A673 (cell line): ENCODE data around the gene DNAH9. TPM values are rescaled to one million over a fixed set of nuclear protein-coding genes. Genes with fewer than 3 reads are reported as not detected.

ENCODE experiments used
- BruUV-seq: library from RNA; stranded (reverse); fragments of 400-500 nt; replicated peaks from 2 replicates; lab custom pipeline; 2021; lab: Mats Ljungman, UMichigan
- CTCF ChIA-PET: fragments of 300-600 bp; sonication (Branson Sonifier 250); formaldehyde crosslinking; loops from one replicate; lab custom pipeline; 2022; ENCODE audit warnings: antibody characterized with exemption; lab: Charles Lee
- POLR2A ChIA-PET: fragments of 300-600 bp; sonication (Branson Sonifier 250); formaldehyde crosslinking; loops from one replicate; lab custom pipeline; 2022; ENCODE audit warnings: antibody characterized with exemption; ENCODE audit not compliant: low non-redundant PET; lab: Charles Lee
- DNase-seq: peaks from one replicate; pipeline ENCODE4 v3.0.0-alpha.2; 2015; ENCODE audit warnings: low spot score
- H3K27ac ChIP-seq: fragments of 200-600 bp; sonication (generic); 2 replicates; pipeline ENCODE4 v1.5.1; 2016; ENCODE audit warnings: mixed run types, low read depth, mild to moderate bottlenecking, mixed read lengths, antibody characterized with exemption, low read length; ENCODE audit not compliant: poor library complexity, severe bottlenecking
- H3K27me3 ChIP-seq: fragments of 200-600 bp; sonication (generic); replicated peaks from 2 replicates; pipeline ENCODE4 v1.6.1; 2017; ENCODE audit warnings: mixed run types, low read depth, mild to moderate bottlenecking, mixed read lengths, antibody characterized with exemption, low read length; ENCODE audit not compliant: insufficient read depth, poor library complexity
- H3K36me3 ChIP-seq: fragments of 200-600 bp; sonication (generic); 2 replicates; pipeline ENCODE4 v1.6.1; 2016; ENCODE audit warnings: mixed run types, mild to moderate bottlenecking, mixed read lengths, antibody characterized with exemption, low read length; ENCODE audit not compliant: insufficient read depth, poor library complexity, severe bottlenecking
- H3K4me1 ChIP-seq: fragments of 200-600 bp; sonication (generic); 2 replicates; pipeline ENCODE4 v1.6.1; 2017; ENCODE audit warnings: mixed run types, mild to moderate bottlenecking, mixed read lengths, antibody characterized with exemption, low read length; ENCODE audit not compliant: insufficient read depth, poor library complexity, severe bottlenecking
- H3K4me3 ChIP-seq: fragments of 200-600 bp; sonication (generic); 2 replicates; pipeline ENCODE4 v1.5.1; 2016; ENCODE audit warnings: low read depth, mixed run types, mild to moderate bottlenecking, mixed read lengths, low read length; ENCODE audit not compliant: poor library complexity, severe bottlenecking
- H3K9me3 ChIP-seq: fragments of 200-600 bp; sonication (generic); 2 replicates; pipeline ENCODE4 v1.6.1; 2016; ENCODE audit warnings: mixed run types, low read depth, mild to moderate bottlenecking, mixed read lengths, antibody characterized with exemption, low read length; ENCODE audit not compliant: poor library complexity, severe bottlenecking
- EZH2 ChIP-seq: fragments of 200-600 bp; sonication (generic); IDR thresholded peaks from 2 replicates; pipeline ENCODE4 v1.6.1; 2017; ENCODE audit warnings: borderline replicate concordance, low read depth, mild to moderate bottlenecking, mixed read lengths, antibody characterized with exemption, low read length; ENCODE audit not compliant: poor library complexity, severe bottlenecking
- intact Hi-C: fragments of 100-400 bp; cut with micrococcal nuclease; formaldehyde crosslinking; loops from one replicate; pipeline ENCODE4 v1.10.0; 2022; ENCODE audit not compliant: unreplicated experiment
- total RNA-seq: library from RNA; stranded (reverse); gene quantifications from 2 replicates; pipeline ENCODE4 v1.2.3, GENCODE V29; 2021
- TF ChIP-seq, protein P1 (sequence below): fragments of 300-800, 200-600 bp; sonication (generic); conservative IDR thresholded peaks from 2 replicates; pipeline ENCODE4 v1.5.1; 2017; ENCODE audit warnings: low read depth, mild to moderate bottlenecking, antibody characterized with exemption, low read length, moderate library complexity, mixed read lengths

DNAH9 gene
- total RNA-seq, 1 experiment from 2014 or later = 6.6 TPM

DNA sequence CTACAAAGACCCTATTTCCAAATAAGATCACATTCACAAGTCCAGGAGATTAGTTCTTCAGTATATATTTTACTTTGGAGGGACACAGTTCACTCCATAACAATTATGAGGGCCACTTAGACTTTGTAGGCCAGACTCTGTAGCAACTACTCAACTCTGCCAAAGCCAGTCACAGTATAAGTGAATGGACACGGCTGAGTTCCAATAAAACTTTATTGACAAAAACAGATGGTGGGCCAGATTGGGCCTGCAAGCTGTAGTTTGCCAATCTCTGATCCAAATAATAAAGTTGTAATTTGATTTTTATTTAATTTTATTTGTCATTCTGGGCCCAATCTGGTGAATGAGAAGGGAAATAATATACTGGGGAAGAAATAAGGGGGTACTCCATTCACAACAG is 297.9 kb downstream of the DNAH9 start:
- no peak overlapping the region for H3K4me3 ChIP-seq
- no peaks in the 10 kb centered on the region for H3K36me3 ChIP-seq
- ChIA-PET POLR2A (no interaction called here), CTCF (no interaction called here)
- H3K9me3 ChIP-seq = peaks cover 14% of the 10 kb centered on the region
- no peak for TF ChIP-seq EZH2
- TF ChIP-seq, protein P1, sequence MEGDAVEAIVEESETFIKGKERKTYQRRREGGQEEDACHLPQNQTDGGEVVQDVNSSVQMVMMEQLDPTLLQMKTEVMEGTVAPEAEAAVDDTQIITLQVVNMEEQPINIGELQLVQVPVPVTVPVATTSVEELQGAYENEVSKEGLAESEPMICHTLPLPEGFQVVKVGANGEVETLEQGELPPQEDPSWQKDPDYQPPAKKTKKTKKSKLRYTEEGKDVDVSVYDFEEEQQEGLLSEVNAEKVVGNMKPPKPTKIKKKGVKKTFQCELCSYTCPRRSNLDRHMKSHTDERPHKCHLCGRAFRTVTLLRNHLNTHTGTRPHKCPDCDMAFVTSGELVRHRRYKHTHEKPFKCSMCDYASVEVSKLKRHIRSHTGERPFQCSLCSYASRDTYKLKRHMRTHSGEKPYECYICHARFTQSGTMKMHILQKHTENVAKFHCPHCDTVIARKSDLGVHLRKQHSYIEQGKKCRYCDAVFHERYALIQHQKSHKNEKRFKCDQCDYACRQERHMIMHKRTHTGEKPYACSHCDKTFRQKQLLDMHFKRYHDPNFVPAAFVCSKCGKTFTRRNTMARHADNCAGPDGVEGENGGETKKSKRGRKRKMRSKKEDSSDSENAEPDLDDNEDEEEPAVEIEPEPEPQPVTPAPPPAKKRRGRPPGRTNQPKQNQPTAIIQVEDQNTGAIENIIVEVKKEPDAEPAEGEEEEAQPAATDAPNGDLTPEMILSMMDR = no peak
- DNase-seq = no peak
- BruUV-seq = no TSS peak
- H3K27ac ChIP-seq = no peak overlapping the region
- intact Hi-C loops = no loop called here
- no peaks in the 10 kb centered on the region for H3K27me3 ChIP-seq
- no peaks in the 10 kb centered on the region for H3K4me1 ChIP-seq

DNA sequence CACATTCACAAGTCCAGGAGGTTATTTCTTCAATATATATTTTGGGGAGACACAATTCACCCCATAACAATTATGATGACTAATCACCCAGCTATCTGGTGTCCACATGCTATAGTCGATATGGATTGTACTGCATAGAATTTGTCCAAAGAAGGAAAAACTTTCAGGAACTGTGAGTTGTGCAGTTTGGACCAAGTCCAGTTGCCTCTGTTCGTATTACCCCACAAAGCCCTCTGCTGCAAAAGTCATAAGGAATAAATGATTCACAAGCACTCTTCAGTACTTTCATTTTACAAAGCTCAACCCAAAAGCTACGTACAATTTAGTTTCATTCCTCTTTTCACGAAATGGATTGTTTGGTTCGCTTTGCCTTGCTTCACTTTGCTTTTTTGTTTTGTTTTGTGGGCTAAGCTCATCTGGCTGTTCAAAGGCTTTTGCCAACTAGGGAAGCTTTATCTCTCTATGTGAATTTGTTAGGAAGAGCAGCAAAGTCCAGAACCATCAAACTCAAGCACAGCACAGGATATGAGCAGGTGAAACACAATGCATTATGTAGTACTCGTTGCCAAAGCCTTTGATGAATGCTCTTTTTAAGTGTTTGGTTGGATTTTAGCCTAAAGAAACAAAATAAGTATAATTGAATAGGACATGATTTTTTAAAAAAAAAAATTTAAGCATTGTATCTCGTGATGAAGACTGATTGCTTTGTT is 300.4 kb downstream of the DNAH9 start:
- ChIA-PET POLR2A (no interaction called here), CTCF (no interaction called here)
- TF ChIP-seq, protein P1 = no peak
- no peak for TF ChIP-seq EZH2
- Histone ChIP-seq H3K27ac (no peak overlapping the region), H3K4me3 (no peak overlapping the region), H3K36me3 (no peaks in the 10 kb centered on the region), H3K9me3 (peaks cover 14% of the 10 kb centered on the region), H3K27me3 (no peaks in the 10 kb centered on the region), H3K4me1 (no peaks in the 10 kb centered on the region)
- BruUV-seq = no TSS peak
- intact Hi-C loops = no loop called here
- no peak for DNase-seq

DNA sequence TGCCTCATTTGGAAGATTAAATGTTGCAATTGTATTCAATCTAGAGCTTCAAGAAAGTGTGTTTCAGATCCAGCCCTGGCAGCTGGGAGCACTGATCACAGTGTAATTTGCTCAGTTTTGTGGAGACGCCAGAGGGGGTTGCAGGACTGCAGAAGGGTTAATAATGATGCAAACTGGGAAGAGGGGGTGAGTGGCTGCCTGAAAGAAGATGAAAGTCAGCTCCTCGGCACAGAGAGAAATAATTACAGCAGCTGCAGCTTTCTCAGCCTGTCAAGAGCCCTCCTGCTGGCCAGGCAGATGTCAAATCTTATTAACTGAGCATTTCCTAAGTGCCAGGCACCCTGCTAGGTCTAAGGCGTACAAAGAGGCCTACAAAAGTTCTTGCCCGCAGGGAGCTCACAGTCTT is 301.3 kb downstream of the DNAH9 start:
- peaks cover 14% of the 10 kb centered on the region for H3K9me3 ChIP-seq
- H3K27me3 ChIP-seq = no peaks in the 10 kb centered on the region
- no peak for TF ChIP-seq EZH2
- TF ChIP-seq, protein P1 = peak; percentile 47
- no peak overlapping the region for H3K4me3 ChIP-seq
- H3K27ac ChIP-seq = peak overlapping the region; percentile 17
- no TSS peak for BruUV-seq
- intact Hi-C loops = no loop called here
- H3K4me1 ChIP-seq = no peaks in the 10 kb centered on the region
- ChIA-PET CTCF (interaction anchor here (0.7 kb wide), 2 partner anchors 255 to 720 kb away, joined by 3 to 4 read pairs; no protein-coding TSS in a partner anchor), POLR2A (no interaction called here)
- DNase-seq = peak; percentile 83
- H3K36me3 ChIP-seq = no peaks in the 10 kb centered on the region
